OCI-LY1 (cell line): ENCODE results near the gene PKNOX1.
"Not testable (repeated sequence)": the region's sequence is repeated elsewhere in the genome, so short reads cannot be mapped to it uniquely, and the experiment has no call there.

Source experiments
- H2AFZ ChIP-seq: fragments of 200-600 bp; sonication (generic), shearing (Covaris generic); 2 replicates; pipeline ENCODE4 v1.6.0; 2014; ENCODE audit warnings: antibody characterized with exemption, mild to moderate bottlenecking, low read length
- H3F3A ChIP-seq: fragments of 200-600 bp; sonication (generic), shearing (Covaris generic); 2 replicates; pipeline ENCODE4 v1.6.0; 2014; ENCODE audit warnings: mild to moderate bottlenecking, antibody characterized with exemption, low read length, moderate library complexity; ENCODE audit not compliant: insufficient read depth
- H3K27ac ChIP-seq: fragments of 200-600 bp; sonication (generic); 2 replicates; pipeline ENCODE4 v1.5.1; 2014; ENCODE audit warnings: low read length, mixed run types, mild to moderate bottlenecking, low read depth; ENCODE audit not compliant: poor library complexity, severe bottlenecking
- H3K27me3 ChIP-seq: fragments of 200-600 bp; sonication (generic); 2 replicates; pipeline ENCODE4 v1.6.0; 2014; ENCODE audit warnings: antibody characterized with exemption, mild to moderate bottlenecking, low read length, moderate library complexity; ENCODE audit not compliant: insufficient read depth
- H3K36me3 ChIP-seq: fragments of 200-600 bp; sonication (generic); 2 replicates; pipeline ENCODE4 v1.6.1; 2014; ENCODE audit warnings: mild to moderate bottlenecking, antibody characterized with exemption, low read length, moderate library complexity, mixed read lengths; ENCODE audit not compliant: insufficient read depth
- H3K4me1 ChIP-seq: fragments of 200-600 bp; sonication (generic); 2 replicates; pipeline ENCODE4 v1.5.1; 2014; ENCODE audit warnings: mild to moderate bottlenecking, low read length, moderate library complexity; ENCODE audit not compliant: insufficient read depth, severe bottlenecking
- H3K4me2 ChIP-seq: fragments of 200-600 bp; sonication (generic), shearing (Covaris generic); 2 replicates; pipeline ENCODE4 v1.6.1; 2014; ENCODE audit warnings: low read length
- H3K4me3 ChIP-seq: fragments of 200-600 bp; sonication (generic); 2 replicates; pipeline ENCODE4 v1.5.1; 2014; ENCODE audit warnings: low read length, low read depth, mild to moderate bottlenecking, mixed read lengths; ENCODE audit not compliant: poor library complexity, severe bottlenecking
- H3K79me2 ChIP-seq: fragments of 200-600 bp; shearing (Covaris generic); 2 replicates; pipeline ENCODE4 v1.6.1; 2016; ENCODE audit warnings: mixed run types, low read length, mixed read lengths; ENCODE audit not compliant: insufficient read depth
- H3K9ac ChIP-seq: fragments of 200-600 bp; sonication (generic), shearing (Covaris generic); 2 replicates; pipeline ENCODE4 v1.6.1; 2014; ENCODE audit warnings: mild to moderate bottlenecking, low read length, mixed read lengths
- H3K9me2 ChIP-seq: fragments of 200-600 bp; sonication (generic), shearing (Covaris generic); 2 replicates; pipeline ENCODE4 v1.6.1; 2014; ENCODE audit warnings: low read depth, mild to moderate bottlenecking, low read length, mixed read lengths
- H3K9me3 ChIP-seq: fragments of 200-600 bp; shearing (Covaris generic); 2 replicates; pipeline ENCODE4 v1.6.1; 2014; ENCODE audit warnings: low read length, mixed read lengths
- H4K20me1 ChIP-seq: fragments of 200-600 bp; sonication (generic), shearing (Covaris generic); 2 replicates; pipeline ENCODE4 v1.6.0; 2016; ENCODE audit warnings: mild to moderate bottlenecking, low read length; ENCODE audit not compliant: insufficient read depth

The PKNOX1 gene

DNA sequence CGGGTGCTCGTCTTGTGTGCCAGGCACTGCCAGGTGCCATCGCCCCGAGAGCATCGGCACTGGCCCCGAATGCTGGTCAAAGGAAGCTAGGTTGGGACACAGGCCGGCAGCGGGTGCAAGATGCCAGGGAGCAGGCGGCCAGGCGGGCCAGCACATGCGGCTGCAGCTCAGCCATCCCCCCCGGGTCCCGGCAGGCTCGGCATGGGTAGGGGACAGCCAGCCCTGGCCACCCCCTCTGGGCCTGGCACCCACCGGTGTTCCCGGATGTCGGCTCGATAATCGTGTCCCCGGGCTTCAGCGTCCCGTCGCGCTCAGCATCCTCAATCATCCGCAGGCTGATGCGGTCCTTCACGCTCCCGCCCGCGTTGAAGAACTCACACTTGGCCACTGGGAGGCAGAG lies 91.6 kb downstream of the PKNOX1 start:
- not testable (repeated sequence) for H3F3A ChIP-seq, H3K4me1 ChIP-seq, H3K36me3 ChIP-seq, H3K9me3 ChIP-seq, H2AFZ ChIP-seq, H3K27me3 ChIP-seq, H3K9me2 ChIP-seq, H3K4me2 ChIP-seq, H4K20me1 ChIP-seq, H3K4me3 ChIP-seq, H3K79me2 ChIP-seq, H3K9ac ChIP-seq, H3K27ac ChIP-seq

DNA sequence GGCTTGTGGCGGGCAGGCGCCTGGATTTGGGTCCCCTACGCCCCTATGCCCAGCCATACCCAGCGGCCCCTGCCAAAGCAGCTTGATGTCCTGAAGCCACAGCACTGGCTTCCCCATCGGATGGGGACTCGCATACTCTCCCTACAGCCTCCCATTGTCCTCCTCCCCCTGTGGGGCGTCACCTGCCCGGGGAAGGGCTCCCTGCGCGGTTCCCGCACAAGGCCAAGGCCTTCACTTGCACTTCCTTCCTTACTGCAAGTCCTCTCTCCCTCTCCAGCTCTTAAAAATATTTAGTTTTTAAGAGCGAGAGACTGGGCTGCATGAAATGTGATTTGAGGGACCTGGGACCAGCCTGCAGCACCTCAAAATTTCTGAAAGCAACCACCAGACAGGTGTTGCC lies 92.3 kb downstream of the PKNOX1 start:
- not testable (repeated sequence) for H3K9me3 ChIP-seq, H3K36me3 ChIP-seq, H3F3A ChIP-seq, H4K20me1 ChIP-seq, H3K27ac ChIP-seq, H3K9ac ChIP-seq, H3K27me3 ChIP-seq, H3K4me3 ChIP-seq, H3K79me2 ChIP-seq, H2AFZ ChIP-seq, H3K4me1 ChIP-seq, H3K9me2 ChIP-seq, H3K4me2 ChIP-seq

DNA sequence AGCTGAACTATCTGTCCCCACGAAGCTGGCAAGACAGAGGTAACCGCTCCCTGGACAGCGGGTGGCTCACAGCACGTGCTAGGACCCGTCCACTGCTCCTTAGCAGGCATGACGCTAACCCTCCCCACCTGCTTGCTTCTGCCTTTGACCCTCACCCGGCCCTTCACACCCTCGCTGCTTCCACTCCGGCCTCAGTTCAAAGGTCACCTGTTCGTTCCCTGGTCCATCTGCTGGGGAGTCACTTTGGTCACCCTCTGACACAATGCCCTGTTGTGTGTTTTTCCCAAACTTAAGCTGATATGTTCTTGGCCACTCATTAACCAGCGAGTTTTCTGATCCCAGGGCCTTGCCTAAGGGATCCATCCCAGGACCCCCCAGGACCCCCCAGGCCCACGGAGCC lies 93.7 kb downstream of the PKNOX1 start:
- H3K9me3 ChIP-seq, H3K27me3 ChIP-seq, H3K4me3 ChIP-seq, H4K20me1 ChIP-seq, H3K36me3 ChIP-seq, H3F3A ChIP-seq, H3K9me2 ChIP-seq, H3K4me2 ChIP-seq, H3K79me2 ChIP-seq, H3K4me1 ChIP-seq, H2AFZ ChIP-seq, H3K27ac ChIP-seq, H3K9ac ChIP-seq: not testable (repeated sequence)

DNA sequence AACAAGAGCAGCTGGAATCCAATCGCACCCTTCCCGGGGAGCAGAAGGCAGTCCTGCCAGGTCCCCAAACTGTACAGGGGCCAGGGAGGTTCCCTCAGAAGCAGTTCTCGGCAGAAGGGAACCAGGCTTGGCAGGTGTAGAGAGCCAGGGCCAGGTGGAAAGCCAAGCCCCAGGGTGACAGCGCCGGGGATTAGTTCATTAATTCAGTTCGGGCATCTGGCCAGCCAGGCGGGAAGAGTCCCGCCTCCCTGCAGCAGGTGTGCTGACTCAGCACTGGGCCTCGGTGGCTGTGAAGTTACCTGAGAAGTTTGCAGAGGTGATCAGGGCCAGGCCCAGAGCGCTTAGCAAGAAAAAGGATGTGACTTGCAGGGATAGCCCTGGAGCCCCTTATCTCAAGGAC lies 95.3 kb downstream of the PKNOX1 start:
- not testable (repeated sequence) for H3K27me3 ChIP-seq, H3K79me2 ChIP-seq, H3K9me3 ChIP-seq, H3K27ac ChIP-seq, H3K9me2 ChIP-seq, H3K4me2 ChIP-seq, H3K4me1 ChIP-seq, H4K20me1 ChIP-seq, H3F3A ChIP-seq, H3K4me3 ChIP-seq, H2AFZ ChIP-seq, H3K36me3 ChIP-seq, H3K9ac ChIP-seq

DNA sequence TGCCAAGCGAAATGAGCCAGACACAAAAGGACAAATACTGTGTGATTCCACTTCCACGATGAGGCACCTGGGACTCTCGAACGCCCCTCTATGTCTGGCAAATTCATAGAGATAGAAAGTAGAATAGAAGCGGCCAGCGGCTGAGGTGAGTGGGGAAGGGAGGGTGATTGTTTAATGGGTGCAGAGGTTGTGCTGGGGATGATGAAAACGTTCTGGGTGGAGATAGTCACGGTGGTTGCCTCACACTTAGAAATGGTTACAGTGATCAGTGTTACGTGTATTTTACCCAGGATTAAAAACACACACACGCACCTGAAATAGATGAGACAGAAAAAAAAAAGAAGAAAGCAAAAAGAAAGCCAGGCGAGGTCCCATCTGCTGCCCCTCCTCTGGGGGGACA lies 98.4 kb downstream of the PKNOX1 start:
- not testable (repeated sequence) for H3K27me3 ChIP-seq, H3K27ac ChIP-seq, H3K4me1 ChIP-seq, H2AFZ ChIP-seq, H3K36me3 ChIP-seq, H3K4me3 ChIP-seq, H3K9me3 ChIP-seq, H3F3A ChIP-seq, H4K20me1 ChIP-seq, H3K9me2 ChIP-seq, H3K4me2 ChIP-seq, H3K9ac ChIP-seq, H3K79me2 ChIP-seq

DNA sequence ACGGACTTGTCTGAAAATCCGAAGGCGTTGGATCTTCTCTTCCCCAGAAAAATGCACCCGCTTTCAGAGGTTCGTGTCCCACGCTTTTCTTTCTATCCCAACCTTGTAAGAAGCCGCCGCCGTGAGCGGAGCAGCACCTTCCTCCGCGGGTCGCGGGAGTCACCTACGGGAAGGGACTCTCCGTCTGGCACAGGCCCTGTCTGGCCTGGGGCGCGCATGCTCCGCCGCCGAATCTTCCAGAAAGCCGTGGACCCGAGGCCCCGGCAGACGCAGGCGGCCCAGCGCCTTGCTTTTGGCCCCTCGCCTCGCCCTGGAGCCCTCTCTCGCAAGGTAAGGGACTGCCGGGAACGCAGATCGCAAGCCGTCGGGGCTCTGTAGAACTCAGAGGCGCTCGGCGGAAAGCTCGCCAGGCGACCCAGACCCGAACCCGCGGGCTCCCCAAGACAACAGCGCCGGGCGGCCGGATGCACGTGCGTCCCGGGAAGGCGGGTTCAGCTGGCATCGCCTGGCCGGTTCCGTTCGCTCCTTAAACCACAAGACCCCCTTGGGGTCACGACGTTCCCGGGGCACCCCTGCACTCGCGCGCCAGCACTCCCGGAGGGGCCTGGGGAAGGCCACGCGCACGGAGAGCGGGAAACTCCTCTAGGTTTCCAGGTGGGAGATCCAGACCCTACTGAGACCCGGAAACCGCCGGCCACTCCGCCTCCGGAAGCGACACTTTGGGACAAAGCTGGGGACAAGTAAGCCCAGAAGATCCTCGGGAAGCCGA lies 100.2 kb downstream of the PKNOX1 start:
- H3K4me3 ChIP-seq, H3K27ac ChIP-seq, H3K9ac ChIP-seq, H3K4me2 ChIP-seq, H3F3A ChIP-seq, H3K79me2 ChIP-seq, H3K4me1 ChIP-seq, H3K9me2 ChIP-seq, H3K9me3 ChIP-seq, H4K20me1 ChIP-seq, H3K27me3 ChIP-seq, H3K36me3 ChIP-seq, H2AFZ ChIP-seq: not testable (repeated sequence)

DNA sequence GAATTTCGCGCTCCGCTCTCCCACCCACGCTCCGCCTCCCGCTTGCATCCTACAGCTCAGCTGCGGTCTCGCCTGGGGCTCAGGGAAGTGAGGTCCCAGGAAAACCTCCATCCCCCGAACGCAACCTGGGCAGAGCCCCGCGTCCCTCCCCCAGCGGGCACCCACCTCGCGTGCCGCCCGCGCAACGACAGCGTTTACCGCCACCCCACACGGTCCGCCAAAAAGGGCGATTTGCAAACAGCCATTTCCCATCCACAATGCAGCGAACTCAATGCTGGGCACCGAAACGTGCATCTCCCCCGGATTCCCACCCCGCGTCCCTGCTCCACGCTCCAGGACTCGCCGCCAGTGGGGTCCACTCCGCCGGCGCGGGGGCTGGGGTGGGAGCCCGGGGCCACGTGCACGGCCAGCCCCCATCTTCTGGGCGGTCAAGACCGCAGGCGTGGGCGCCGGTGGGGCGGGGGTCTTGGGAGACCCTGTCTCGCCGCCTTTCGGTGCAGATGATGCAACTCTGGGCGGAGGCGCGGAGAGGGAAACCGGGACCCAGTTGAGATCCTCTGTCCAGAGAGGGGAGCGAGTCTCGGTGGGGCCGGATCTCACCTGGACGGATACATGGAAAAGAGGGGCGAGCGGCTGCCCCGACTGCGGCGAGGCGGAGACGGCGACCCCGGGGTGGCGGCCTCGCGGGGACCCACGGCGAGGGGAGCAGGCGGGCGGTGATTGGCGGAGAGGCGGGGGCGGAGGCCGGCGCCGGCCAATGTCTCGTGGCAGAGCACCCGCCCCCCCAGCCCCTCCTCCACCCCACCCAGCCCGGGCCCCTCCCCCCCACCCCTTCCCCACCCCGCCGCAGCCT lies 101.0 kb downstream of the PKNOX1 start, which contains the start of gene CBS:
TSS of gene CBS (minus strand) at position 666 of the 853 bp plus-strand sequence. CDS start 3,642 bp downstream, outside the sequence.
- H3K4me3 ChIP-seq, H3K9me2 ChIP-seq, H3K27ac ChIP-seq, H3K79me2 ChIP-seq, H3K9me3 ChIP-seq, H3K4me1 ChIP-seq, H3K4me2 ChIP-seq, H3K36me3 ChIP-seq, H3K9ac ChIP-seq, H3F3A ChIP-seq, H2AFZ ChIP-seq, H4K20me1 ChIP-seq, H3K27me3 ChIP-seq: not testable (repeated sequence)
